Loucy (cell line): ENCODE measurements around the gene APC2.

Experiments
- H2AFZ ChIP-seq: fragments of 200-600 bp; sonication (generic); 2 replicates; pipeline ENCODE4 v1.6.0; 2016; ENCODE audit warnings: antibody characterized with exemption, mild to moderate bottlenecking, low read length, moderate library complexity
- H3F3A ChIP-seq: fragments of 200-600 bp; 2 replicates; pipeline ENCODE4 v1.6.0; 2016; ENCODE audit warnings: antibody characterized with exemption, low read depth, mild to moderate bottlenecking
- H3K27me3 ChIP-seq: fragments of 200-600 bp; sonication (generic); 2 replicates; pipeline ENCODE4 v1.6.1; 2014; ENCODE audit warnings: low read length, mild to moderate bottlenecking; ENCODE audit not compliant: insufficient read depth, poor library complexity, severe bottlenecking
- H3K36me3 ChIP-seq: fragments of 200-600 bp; sonication (generic); 2 replicates; pipeline ENCODE4 v1.6.1; 2016; ENCODE audit warnings: low read length; ENCODE audit not compliant: insufficient read depth
- H3K4me1 ChIP-seq: fragments of 200-600 bp; sonication (generic); 2 replicates; pipeline ENCODE4 v1.5.1; 2014; ENCODE audit warnings: low read length, mild to moderate bottlenecking; ENCODE audit not compliant: insufficient read depth, poor library complexity, severe bottlenecking
- H3K4me2 ChIP-seq: fragments of 200-600 bp; sonication (generic); 2 replicates; pipeline ENCODE4 v1.6.0; 2014; ENCODE audit warnings: antibody characterized with exemption, low read length, low read depth, mild to moderate bottlenecking; ENCODE audit not compliant: poor library complexity, severe bottlenecking
- H3K4me3 ChIP-seq: fragments of 200-600 bp; sonication (generic); 2 replicates; pipeline ENCODE4 v1.5.1; 2014; ENCODE audit warnings: low read length, mild to moderate bottlenecking, mixed read lengths; ENCODE audit not compliant: poor library complexity, severe bottlenecking
- H3K79me2 ChIP-seq: fragments of 200-600 bp; sonication (generic); 2 replicates; pipeline ENCODE4 v1.6.1; 2014; ENCODE audit warnings: low read length; ENCODE audit not compliant: insufficient read depth
- H3K9ac ChIP-seq: fragments of 200-600 bp; sonication (generic); 2 replicates; pipeline ENCODE4 v1.6.0; 2014; ENCODE audit warnings: mild to moderate bottlenecking, low read depth, low read length, moderate library complexity; ENCODE audit not compliant: poor library complexity, severe bottlenecking
- H3K9me2 ChIP-seq: fragments of 200-600 bp; sonication (generic); replicated peaks from 2 replicates; pipeline ENCODE4 v1.6.1; 2016; ENCODE audit warnings: low read depth, low read length, mixed read lengths
- H3K9me3 ChIP-seq: fragments of 200-600 bp; sonication (generic); 2 replicates; pipeline ENCODE4 v1.6.1; 2014; ENCODE audit warnings: mild to moderate bottlenecking, antibody characterized with exemption, low read length, low read depth; ENCODE audit not compliant: insufficient read depth
- H4K20me1 ChIP-seq: fragments of 200-600 bp; sonication (generic); 2 replicates; pipeline ENCODE4 v1.6.0; 2014; ENCODE audit warnings: antibody characterized with exemption, low read length, mild to moderate bottlenecking; ENCODE audit not compliant: insufficient read depth, poor library complexity, severe bottlenecking
- EZH2phosphoT487 ChIP-seq: fragments of 200-600 bp; IDR thresholded peaks from 2 replicates; pipeline ENCODE4 v1.6.1; 2018; ENCODE audit warnings: antibody characterized with exemption, mild to moderate bottlenecking, moderate library complexity, borderline replicate concordance
- TF ChIP-seq, protein P1 (sequence below): fragments of 200-600 bp; sonication (generic); conservative IDR thresholded peaks from 2 replicates; pipeline ENCODE4 v1.5.1; 2014; ENCODE audit warnings: mild to moderate bottlenecking, antibody characterized with exemption, low read length

Gene APC2

DNA sequence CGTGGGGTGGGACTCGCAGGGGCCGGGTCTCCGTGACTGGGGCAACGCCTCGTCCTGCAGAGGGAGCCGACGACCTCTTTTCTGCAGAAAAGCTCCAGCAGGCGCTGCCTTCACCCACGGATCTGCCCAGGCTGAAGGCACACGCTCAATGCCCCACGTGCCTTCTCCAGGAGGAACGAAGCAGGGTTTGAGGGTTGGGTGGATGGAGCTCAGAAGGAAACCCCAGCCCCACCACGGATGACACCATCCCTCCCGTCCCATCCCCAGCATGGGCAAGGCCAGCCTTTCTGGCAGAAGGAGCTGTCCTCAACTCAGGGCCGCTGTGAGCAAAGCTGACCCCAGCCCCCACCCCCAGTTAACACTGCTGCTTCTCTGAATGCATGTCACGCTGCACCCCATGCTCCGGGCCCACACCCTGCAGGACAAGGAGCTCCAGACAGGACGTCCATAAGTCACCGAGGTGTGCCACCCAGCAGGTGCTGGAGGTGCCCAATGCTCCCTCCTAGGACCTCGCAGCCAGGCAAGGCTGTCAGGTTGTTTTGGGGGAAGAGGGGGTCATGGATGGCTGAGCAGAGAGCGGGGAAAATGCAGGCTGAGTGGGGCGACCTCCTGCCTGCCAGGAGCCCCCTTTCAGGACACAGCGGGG, 21.7 kb downstream of the APC2 start:
- H3K79me2 ChIP-seq = peaks cover 13% of the 10 kb centered on the region; the same call in 1 of the 2 replicates
- H3K36me3 ChIP-seq = no peaks in the 10 kb centered on the region
- peak overlapping the region; percentile 3 for H3K4me3 ChIP-seq
- H4K20me1 ChIP-seq = peaks cover 20% of the 10 kb centered on the region
- no peak overlapping the region for H3K9ac ChIP-seq
- no peaks in the 10 kb centered on the region for H3K9me2 ChIP-seq
- no peaks in the 10 kb centered on the region for H3K27me3 ChIP-seq
- H3F3A ChIP-seq = no peaks in the 10 kb centered on the region
- H3K9me3 ChIP-seq = no peaks in the 10 kb centered on the region
- TF ChIP-seq, protein P1, sequence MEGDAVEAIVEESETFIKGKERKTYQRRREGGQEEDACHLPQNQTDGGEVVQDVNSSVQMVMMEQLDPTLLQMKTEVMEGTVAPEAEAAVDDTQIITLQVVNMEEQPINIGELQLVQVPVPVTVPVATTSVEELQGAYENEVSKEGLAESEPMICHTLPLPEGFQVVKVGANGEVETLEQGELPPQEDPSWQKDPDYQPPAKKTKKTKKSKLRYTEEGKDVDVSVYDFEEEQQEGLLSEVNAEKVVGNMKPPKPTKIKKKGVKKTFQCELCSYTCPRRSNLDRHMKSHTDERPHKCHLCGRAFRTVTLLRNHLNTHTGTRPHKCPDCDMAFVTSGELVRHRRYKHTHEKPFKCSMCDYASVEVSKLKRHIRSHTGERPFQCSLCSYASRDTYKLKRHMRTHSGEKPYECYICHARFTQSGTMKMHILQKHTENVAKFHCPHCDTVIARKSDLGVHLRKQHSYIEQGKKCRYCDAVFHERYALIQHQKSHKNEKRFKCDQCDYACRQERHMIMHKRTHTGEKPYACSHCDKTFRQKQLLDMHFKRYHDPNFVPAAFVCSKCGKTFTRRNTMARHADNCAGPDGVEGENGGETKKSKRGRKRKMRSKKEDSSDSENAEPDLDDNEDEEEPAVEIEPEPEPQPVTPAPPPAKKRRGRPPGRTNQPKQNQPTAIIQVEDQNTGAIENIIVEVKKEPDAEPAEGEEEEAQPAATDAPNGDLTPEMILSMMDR = peak; percentile 50
- TF ChIP-seq EZH2phosphoT487 = no peak
- H3K4me1 ChIP-seq = no peaks in the 10 kb centered on the region
- no peak overlapping the region for H2AFZ ChIP-seq
- H3K4me2 ChIP-seq = peak overlapping the region; percentile 49

DNA sequence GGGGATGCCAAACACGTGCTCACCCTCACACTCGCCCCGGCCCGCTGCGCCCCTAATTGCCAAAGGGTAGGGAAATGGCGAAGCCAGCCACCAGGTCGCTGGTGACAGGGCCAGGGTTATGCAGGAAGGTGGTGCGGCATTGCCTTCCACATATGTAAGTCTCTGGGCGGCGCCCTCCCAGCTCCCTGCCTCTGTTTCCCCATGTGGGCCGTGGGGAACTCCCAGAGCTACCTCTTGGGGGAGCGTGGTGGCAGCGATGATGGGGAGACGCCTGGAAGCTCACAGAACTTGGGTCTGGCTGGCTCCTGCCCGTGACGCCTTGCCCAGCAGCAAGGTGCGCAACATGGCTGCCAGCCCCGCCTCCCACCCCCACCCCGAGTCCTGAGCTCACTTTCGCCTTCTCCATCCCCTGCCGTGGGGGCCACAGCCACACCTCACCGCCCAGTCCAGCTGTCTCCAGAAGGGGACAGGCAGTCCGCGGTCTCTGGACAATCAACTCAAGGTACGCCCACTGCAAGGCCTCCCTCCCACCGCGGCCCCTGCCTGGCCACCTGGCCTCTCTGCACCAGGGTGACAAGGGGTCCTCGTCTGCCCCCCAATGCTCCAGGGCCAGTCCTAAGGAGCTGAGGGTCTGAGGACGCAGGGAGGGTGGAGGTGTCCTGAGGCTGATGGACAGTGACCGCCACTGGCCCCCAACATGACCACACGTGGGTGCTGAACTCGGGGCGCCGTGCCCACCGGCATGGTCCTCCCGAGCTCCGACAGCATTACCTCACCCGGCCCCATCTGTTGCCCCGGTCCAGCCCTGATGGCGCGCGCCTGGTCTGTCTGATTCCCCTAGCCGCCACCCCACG, 22.5 kb downstream of the APC2 start:
- TF ChIP-seq, protein P1 = no peak
- Histone ChIP-seq H3K4me3 (no peak overlapping the region), H3K36me3 (no peaks in the 10 kb centered on the region), H4K20me1 (peaks cover 25% of the 10 kb centered on the region), H3K4me1 (peaks cover 4% of the 10 kb centered on the region), H3K79me2 (peaks cover 18% of the 10 kb centered on the region), H3K9me3 (no peaks in the 10 kb centered on the region), H3K27me3 (no peaks in the 10 kb centered on the region), H3K9me2 (no peaks in the 10 kb centered on the region), H2AFZ (no peak overlapping the region), H3K4me2 (no peak overlapping the region), H3F3A (no peaks in the 10 kb centered on the region), H3K9ac (no peak overlapping the region)

DNA sequence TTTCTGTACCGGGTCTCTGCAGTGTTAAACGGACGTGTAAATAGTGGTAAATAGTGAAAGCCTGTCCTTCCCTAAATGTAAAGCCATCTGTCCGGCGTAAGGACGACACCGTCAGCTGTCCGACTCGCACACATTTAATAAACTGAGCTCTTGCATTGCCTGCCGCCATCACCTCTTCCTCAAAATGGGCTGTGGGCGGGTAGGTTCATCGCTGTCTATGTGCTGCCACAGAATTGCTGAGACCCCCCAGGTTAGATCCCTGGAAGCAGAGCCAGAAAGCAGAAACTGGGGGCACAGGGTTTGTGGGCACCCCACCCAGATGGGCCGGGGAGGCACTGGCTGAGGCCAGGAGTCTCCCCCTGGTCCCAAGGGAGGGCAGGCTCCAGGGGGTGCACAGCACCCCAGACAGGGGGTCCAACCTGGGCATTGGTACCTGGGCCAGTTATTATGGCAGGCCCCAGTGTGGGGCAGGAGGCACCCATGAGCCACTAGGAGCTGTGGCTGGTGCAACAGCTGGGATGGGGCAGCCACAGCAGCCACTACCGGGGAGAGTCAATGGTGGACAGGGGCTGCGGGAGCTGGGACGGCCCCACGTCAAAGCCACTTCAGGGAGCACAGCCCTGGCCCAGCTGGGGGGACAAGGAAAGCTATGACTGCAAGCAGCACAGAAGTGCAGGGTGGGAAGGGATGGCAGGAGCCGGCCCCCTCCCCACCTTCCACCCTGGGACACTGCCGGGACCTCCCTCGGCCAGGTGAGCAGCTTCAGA, 23.3 kb downstream of the APC2 start:
- no peaks in the 10 kb centered on the region for H3K9me2 ChIP-seq
- peaks cover 27% of the 10 kb centered on the region for H4K20me1 ChIP-seq
- H3K9me3 ChIP-seq = no peaks in the 10 kb centered on the region
- H3K79me2 ChIP-seq = peaks cover 26% of the 10 kb centered on the region
- no peak overlapping the region for H3K4me2 ChIP-seq
- TF ChIP-seq, protein P1 = no peak
- no peak for TF ChIP-seq EZH2phosphoT487
- peaks cover 7% of the 10 kb centered on the region for H3K4me1 ChIP-seq
- no peaks in the 10 kb centered on the region for H3K27me3 ChIP-seq
- H3K4me3 ChIP-seq = no peak overlapping the region
- H2AFZ ChIP-seq = no peak overlapping the region
- no peaks in the 10 kb centered on the region for H3F3A ChIP-seq
- H3K36me3 ChIP-seq = no peaks in the 10 kb centered on the region
- H3K9ac ChIP-seq = no peak overlapping the region
